Neural cell (in vitro differentiated cells): ENCODE data around the gene ZNF276. TPM values are rescaled to one million over a fixed set of nuclear protein-coding genes. Genes with fewer than 3 reads are reported as not detected.
"Not testable (repeated sequence)": the region's sequence is repeated elsewhere in the genome, so short reads cannot be mapped to it uniquely, and the experiment has no call there.

ENCODE experiments used
- H2AFZ ChIP-seq: fragments of 200-600, 300-800 bp; sonication (generic), shearing (Covaris generic); 2 replicates; pipeline ENCODE4 v1.6.0; 2014; ENCODE audit warnings: low read depth, mild to moderate bottlenecking, antibody characterized with exemption, low read length, moderate library complexity
- H3F3A ChIP-seq: fragments of 200-600 bp; shearing (Covaris generic); 2 replicates; pipeline ENCODE4 v1.6.1; 2016; ENCODE audit warnings: mild to moderate bottlenecking, moderate library complexity, mixed read lengths, antibody characterized with exemption, low read length; ENCODE audit not compliant: insufficient read depth, poor library complexity, severe bottlenecking
- H3K27ac ChIP-seq: fragments of 200-600, 300-800 bp; sonication (generic), shearing (Covaris generic); 2 replicates; pipeline ENCODE4 v1.5.1; 2014; ENCODE audit warnings: mild to moderate bottlenecking, low read length, moderate library complexity
- H3K27me3 ChIP-seq: fragments of 300-800, 200-600 bp; sonication (generic), shearing (Covaris generic); 2 replicates; pipeline ENCODE4 v1.6.0; 2014; ENCODE audit warnings: mild to moderate bottlenecking, low read depth, low read length, moderate library complexity; ENCODE audit not compliant: insufficient read depth
- H3K36me3 ChIP-seq: fragments of 300-800, 200-600 bp; sonication (generic), shearing (Covaris generic); 2 replicates; pipeline ENCODE4 v1.5.1; 2014; ENCODE audit warnings: mild to moderate bottlenecking, antibody characterized with exemption, low read length, moderate library complexity; ENCODE audit not compliant: insufficient read depth
- H3K4me2 ChIP-seq: fragments of 300-800, 200-600 bp; sonication (generic), shearing (Covaris generic); 2 replicates; pipeline ENCODE4 v1.6.0; 2014; ENCODE audit warnings: mild to moderate bottlenecking, low read length
- H3K4me3 ChIP-seq: fragments of 300-800, 200-600 bp; sonication (generic), shearing (Covaris generic); 2 replicates; pipeline ENCODE4 v1.5.1; 2014; ENCODE audit warnings: mild to moderate bottlenecking, low read length, moderate library complexity
- H3K79me2 ChIP-seq: fragments of 200-600 bp; shearing (Covaris generic); replicated peaks from 2 replicates; pipeline ENCODE4 v1.6.0; 2014; ENCODE audit warnings: mild to moderate bottlenecking, low read length, moderate library complexity; ENCODE audit not compliant: insufficient read depth
- H3K9ac ChIP-seq: fragments of 300-800, 200-600 bp; sonication (generic), shearing (Covaris generic); 2 replicates; pipeline ENCODE4 v1.6.1; 2016; ENCODE audit warnings: mild to moderate bottlenecking, low read length, mixed read lengths
- H3K9me2 ChIP-seq: fragments of 200-600 bp; shearing (Covaris generic); 2 replicates; pipeline ENCODE4 v1.6.1; 2016; ENCODE audit warnings: mild to moderate bottlenecking, low read length, mixed read lengths; ENCODE audit not compliant: insufficient read depth
- H3K9me3 ChIP-seq: fragments of 200-600, 300-800 bp; sonication (generic), shearing (Covaris generic); 2 replicates; pipeline ENCODE4 v1.6.1; 2016; ENCODE audit warnings: mild to moderate bottlenecking, mixed run types, low read length, moderate library complexity, mixed read lengths
- H4K20me1 ChIP-seq: fragments of 200-600 bp; shearing (Covaris generic); 2 replicates; pipeline ENCODE4 v1.6.1; 2016; ENCODE audit warnings: mild to moderate bottlenecking, mixed run types; ENCODE audit not compliant: insufficient read depth
- EP300 ChIP-seq: fragments of 450-650 bp; conservative IDR thresholded peaks from 2 replicates; pipeline ENCODE4 v1.6.1; 2014; ENCODE audit warnings: antibody characterized with exemption, mild to moderate bottlenecking, moderate library complexity; ENCODE audit not compliant: poor library complexity, severe bottlenecking
- EZH2 ChIP-seq: fragments of 200-600, 300-800 bp; shearing (Covaris generic), sonication (generic); IDR thresholded peaks from 2 replicates; pipeline ENCODE4 v1.6.1; 2014; ENCODE audit warnings: antibody characterized with exemption, low read length, borderline replicate concordance, mild to moderate bottlenecking; ENCODE audit not compliant: insufficient read depth, poor library complexity, severe bottlenecking
- MXI1 ChIP-seq: fragments of 450-650 bp; conservative IDR thresholded peaks from 2 replicates; pipeline ENCODE4 v1.6.1; 2014; ENCODE audit warnings: antibody characterized with exemption, mild to moderate bottlenecking; ENCODE audit not compliant: poor library complexity, severe bottlenecking
- POLR2AphosphoS5 ChIP-seq: IDR thresholded peaks from 2 replicates; pipeline ENCODE4 v1.6.1; 2012
- RAD21 ChIP-seq: fragments of 450-650 bp; conservative IDR thresholded peaks from 2 replicates; pipeline ENCODE4 v1.6.1; 2014; ENCODE audit warnings: antibody characterized with exemption, mild to moderate bottlenecking, moderate library complexity
- SMC3 ChIP-seq: fragments of 450-650 bp; conservative IDR thresholded peaks from 2 replicates; pipeline ENCODE4 v1.6.1; 2014; ENCODE audit warnings: antibody characterized with exemption, mild to moderate bottlenecking, moderate library complexity; ENCODE audit not compliant: poor library complexity
- TAF1 ChIP-seq: IDR thresholded peaks from 2 replicates; pipeline ENCODE4 v1.6.1; 2012; ENCODE audit warnings: low read depth
- polyA minus RNA-seq: library from RNA; depleted of rRNA, polyadenylated mRNA; stranded (reverse); fragments of >200 nt; gene quantifications from 2 replicates; pipeline ENCODE4 v1.2.3, GENCODE V29; 2014
- polyA plus RNA-seq: library from polyadenylated mRNA; depleted of rRNA; stranded (reverse); fragments of >200 nt; gene quantifications from 2 replicates; pipeline ENCODE4 v1.2.3, GENCODE V29; 2014
- TF ChIP-seq, protein P1 (sequence below): IDR thresholded peaks from 2 replicates; pipeline ENCODE4 v1.6.1; 2012; ENCODE audit warnings: borderline replicate concordance
- TF ChIP-seq, protein P2 (sequence below): fragments of 450-650 bp; IDR thresholded peaks from 2 replicates; pipeline ENCODE4 v1.5.1; 2014; ENCODE audit warnings: antibody characterized with exemption, mild to moderate bottlenecking, moderate library complexity; ENCODE audit not compliant: poor library complexity, severe bottlenecking

Gene ZNF276
- polyA plus RNA-seq (31.8 and 35.4 TPM in 2 replicates), polyA minus RNA-seq (21.6 and 22.9 TPM in 2 replicates)

GRCh38 chr16:89720813-89721545 lies at the start of gene ZNF276, which contains the start of gene VPS9D1:
Gene ZNF276, plus strand, starts transcription at chr16:89721537. Its CDS starts 104 bp downstream, at chr16:89721641.
Gene VPS9D1, minus strand, starts transcription at chr16:89720898. Its CDS starts 37 bp downstream, at chr16:89720861.
- no peaks in the 10 kb centered on the region for H3K36me3 ChIP-seq
- TF ChIP-seq, protein P1, sequence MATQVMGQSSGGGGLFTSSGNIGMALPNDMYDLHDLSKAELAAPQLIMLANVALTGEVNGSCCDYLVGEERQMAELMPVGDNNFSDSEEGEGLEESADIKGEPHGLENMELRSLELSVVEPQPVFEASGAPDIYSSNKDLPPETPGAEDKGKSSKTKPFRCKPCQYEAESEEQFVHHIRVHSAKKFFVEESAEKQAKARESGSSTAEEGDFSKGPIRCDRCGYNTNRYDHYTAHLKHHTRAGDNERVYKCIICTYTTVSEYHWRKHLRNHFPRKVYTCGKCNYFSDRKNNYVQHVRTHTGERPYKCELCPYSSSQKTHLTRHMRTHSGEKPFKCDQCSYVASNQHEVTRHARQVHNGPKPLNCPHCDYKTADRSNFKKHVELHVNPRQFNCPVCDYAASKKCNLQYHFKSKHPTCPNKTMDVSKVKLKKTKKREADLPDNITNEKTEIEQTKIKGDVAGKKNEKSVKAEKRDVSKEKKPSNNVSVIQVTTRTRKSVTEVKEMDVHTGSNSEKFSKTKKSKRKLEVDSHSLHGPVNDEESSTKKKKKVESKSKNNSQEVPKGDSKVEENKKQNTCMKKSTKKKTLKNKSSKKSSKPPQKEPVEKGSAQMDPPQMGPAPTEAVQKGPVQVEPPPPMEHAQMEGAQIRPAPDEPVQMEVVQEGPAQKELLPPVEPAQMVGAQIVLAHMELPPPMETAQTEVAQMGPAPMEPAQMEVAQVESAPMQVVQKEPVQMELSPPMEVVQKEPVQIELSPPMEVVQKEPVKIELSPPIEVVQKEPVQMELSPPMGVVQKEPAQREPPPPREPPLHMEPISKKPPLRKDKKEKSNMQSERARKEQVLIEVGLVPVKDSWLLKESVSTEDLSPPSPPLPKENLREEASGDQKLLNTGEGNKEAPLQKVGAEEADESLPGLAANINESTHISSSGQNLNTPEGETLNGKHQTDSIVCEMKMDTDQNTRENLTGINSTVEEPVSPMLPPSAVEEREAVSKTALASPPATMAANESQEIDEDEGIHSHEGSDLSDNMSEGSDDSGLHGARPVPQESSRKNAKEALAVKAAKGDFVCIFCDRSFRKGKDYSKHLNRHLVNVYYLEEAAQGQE = peak; percentile 40
- TF ChIP-seq TAF1 = peak; percentile 83
- TF ChIP-seq EP300 = peak; percentile 56
- TF ChIP-seq MXI1 = peak; percentile 96
- peak; percentile 6 for TF ChIP-seq SMC3
- TF ChIP-seq, protein P2, sequence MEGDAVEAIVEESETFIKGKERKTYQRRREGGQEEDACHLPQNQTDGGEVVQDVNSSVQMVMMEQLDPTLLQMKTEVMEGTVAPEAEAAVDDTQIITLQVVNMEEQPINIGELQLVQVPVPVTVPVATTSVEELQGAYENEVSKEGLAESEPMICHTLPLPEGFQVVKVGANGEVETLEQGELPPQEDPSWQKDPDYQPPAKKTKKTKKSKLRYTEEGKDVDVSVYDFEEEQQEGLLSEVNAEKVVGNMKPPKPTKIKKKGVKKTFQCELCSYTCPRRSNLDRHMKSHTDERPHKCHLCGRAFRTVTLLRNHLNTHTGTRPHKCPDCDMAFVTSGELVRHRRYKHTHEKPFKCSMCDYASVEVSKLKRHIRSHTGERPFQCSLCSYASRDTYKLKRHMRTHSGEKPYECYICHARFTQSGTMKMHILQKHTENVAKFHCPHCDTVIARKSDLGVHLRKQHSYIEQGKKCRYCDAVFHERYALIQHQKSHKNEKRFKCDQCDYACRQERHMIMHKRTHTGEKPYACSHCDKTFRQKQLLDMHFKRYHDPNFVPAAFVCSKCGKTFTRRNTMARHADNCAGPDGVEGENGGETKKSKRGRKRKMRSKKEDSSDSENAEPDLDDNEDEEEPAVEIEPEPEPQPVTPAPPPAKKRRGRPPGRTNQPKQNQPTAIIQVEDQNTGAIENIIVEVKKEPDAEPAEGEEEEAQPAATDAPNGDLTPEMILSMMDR = peak; percentile 10
- TF ChIP-seq RAD21 = no peak
- peak; percentile 57 for TF ChIP-seq POLR2AphosphoS5
- TF ChIP-seq EZH2 = no peak
- H3F3A ChIP-seq = no peaks in the 10 kb centered on the region

GRCh38 chr16:89671565-89671964 lies 49.8 kb upstream of the ZNF276 start:
- not testable (repeated sequence) for H3K27ac ChIP-seq, H3K9me2 ChIP-seq, H3K27me3 ChIP-seq, H3K36me3 ChIP-seq, H3K4me3 ChIP-seq, H3K4me2 ChIP-seq, H4K20me1 ChIP-seq, H2AFZ ChIP-seq, H3K9ac ChIP-seq, H3K9me3 ChIP-seq, H3F3A ChIP-seq, H3K79me2 ChIP-seq

More at GRCh38 chr16:89720813-89721545, at the start of gene ZNF276, which contains the start of gene VPS9D1:
- no peaks in the 10 kb centered on the region for H3K79me2 ChIP-seq
- H3K4me2 ChIP-seq = peak within 1 kb of the TSS; percentile 76
- peak within 1 kb of the TSS; percentile 93 for H3K4me3 ChIP-seq
- H3K9me2 ChIP-seq = no peaks in the 10 kb centered on the region
- peak within 1 kb of the TSS; percentile 78 for H3K27ac ChIP-seq
- H4K20me1 ChIP-seq = peaks cover 9% of the 10 kb centered on the region
- no peak within 1 kb of the TSS for H2AFZ ChIP-seq
- no peaks in the 10 kb centered on the region for H3K9me3 ChIP-seq
- H3K27me3 ChIP-seq = no peaks in the 10 kb centered on the region
- H3K9ac ChIP-seq = peak within 1 kb of the TSS; percentile 81
